Fibroblast of lung (primary cell): ENCODE data around the gene KCND3.

Experiments used
- CTCF ChIP-seq, 2 donors: IDR thresholded peaks in 1 of 2; conservative IDR thresholded peaks in 1 of 2; 1 replicate in 1 of 2; 2 replicates in 1 of 2; pipeline ENCODE4 v1.5.1; 2011 to 2012; ENCODE audit warnings: low read length in 2 of 2, control low read depth in 1 of 2, inconsistent platforms in 1 of 2, low read depth in 1 of 2, mild to moderate bottlenecking in 1 of 2
- EZH2 ChIP-seq: IDR thresholded peaks from 2 replicates; pipeline ENCODE4 v1.5.1; 2012; ENCODE audit warnings: low read length, control low read depth, mild to moderate bottlenecking; ENCODE audit errors: missing control alignments

- TF ChIP-seq CTCF (conservative IDR thresholded peaks at IDR 0.05 in 1 of 2, IDR thresholded peaks at IDR 0.05 in 1 of 2; ENCODE audit: low read depth in 1 of 2, low read length in 2 of 2): no peak
- TF ChIP-seq EZH2: no peak
These were observed 97.9 kb downstream of the KCND3 start for GRCh38 chr1:111891566-111891965.
